ENCODE data around the gene FGD3.

DNA sequence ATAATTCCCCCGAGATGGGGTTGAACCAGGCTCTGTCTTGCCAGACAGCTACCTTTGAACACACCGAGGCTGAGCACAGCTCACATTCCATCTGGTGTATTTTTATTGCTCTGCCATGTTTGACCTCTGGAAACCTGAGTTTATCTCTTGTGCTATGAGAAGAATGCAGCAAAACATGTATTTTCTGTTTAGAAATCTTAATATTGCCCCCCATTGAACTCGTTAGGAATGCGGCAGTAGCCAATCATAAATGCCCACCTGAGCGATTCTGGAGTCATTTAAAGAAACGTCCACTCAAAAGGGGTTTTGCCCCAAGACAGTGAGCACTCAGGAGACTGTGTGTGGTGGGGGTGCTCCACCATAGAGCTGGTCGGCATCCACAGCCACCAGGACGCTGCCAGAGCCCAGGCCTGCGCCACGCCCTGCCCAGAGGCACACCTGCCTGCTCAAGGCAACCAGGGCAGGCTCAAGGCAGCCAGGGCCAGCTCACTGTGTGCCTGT is 26.9 kb downstream of the FGD3 start:
- TF ChIP-seq CTCF (conservative IDR thresholded peaks at IDR 0.05; ENCODE audit: low read depth, low read length) = no peak
- TF ChIP-seq EZH2 (IDR thresholded peaks at IDR 0.05; ENCODE audit: borderline replicate concordance, low read depth, low read length, poor library complexity, severe bottlenecking) = no peak

Measured in A673 (cell line).